Measurements from ENCODE around the gene CAMTA1. TPM values are rescaled to one million over a fixed set of nuclear protein-coding genes. Genes with fewer than 3 reads are reported as not detected.

Gene CAMTA1
- total and polyA plus RNA-seq, 9 of the 15 experiments (the other 6 are each of a cell fraction or from before 2014, with no cell fraction given), result 43.9 to 161 (median 65.9) TPM

DNA sequence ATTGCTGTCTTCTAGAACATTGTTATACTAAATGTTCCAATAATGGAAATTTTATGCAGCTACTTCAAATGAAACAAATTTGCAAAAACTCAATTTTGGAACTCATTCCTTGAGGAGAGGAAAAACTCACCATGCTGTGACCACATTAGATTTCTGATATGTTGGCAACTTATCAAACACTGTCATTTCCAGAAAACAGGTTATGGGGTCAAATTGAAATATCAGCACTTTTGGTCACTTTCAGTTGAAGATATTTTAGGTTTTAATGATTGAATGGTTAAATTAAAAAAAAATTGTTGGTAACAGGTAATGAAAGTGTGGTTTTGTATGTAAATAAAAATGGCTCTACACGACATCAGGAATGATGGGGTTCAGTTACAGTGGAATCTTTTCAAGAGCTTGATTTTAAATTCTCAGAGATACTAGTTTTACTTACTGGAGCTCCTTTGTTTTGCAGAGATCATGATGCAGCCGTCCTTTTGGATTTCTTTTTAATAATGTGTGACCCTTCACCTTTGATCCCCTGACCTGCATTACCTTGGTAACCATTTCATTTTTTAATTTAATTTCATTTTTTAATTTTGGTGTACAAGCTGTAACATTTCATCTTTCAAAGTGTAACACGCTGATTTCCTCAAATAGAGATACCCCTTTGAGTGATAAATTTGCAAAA, 86.2 kb downstream of the CAMTA1 start:
- no peak for FAIRE-seq

More for the DNA sequence above, 86.2 kb downstream of the CAMTA1 start:
- Histone ChIP-seq H2AFZ (ENCODE audit: low read depth, low read length) (no peak overlapping the region), H3K9ac (ENCODE audit: insufficient read depth in 1 of 2, low read depth in 2 of 2, low read length in 2 of 2) (no peak overlapping the region), H3K4me1 (replicated peaks in 1 of 2; ENCODE audit: control insufficient read depth in 2 of 2, insufficient read depth in 2 of 2, low read length in 2 of 2) (peaks cover 0 to 9% of the 10 kb centered on the region in 2 experiments; a peak in 1 of 5 replicates), H3K4me2 (ENCODE audit: insufficient read depth, low read length) (no peak overlapping the region), H3K9me1 (ENCODE audit: control insufficient read depth, insufficient read depth, low read length) (no peaks in the 10 kb centered on the region), H3K27me3 (ENCODE audit: control insufficient read depth in 2 of 2, insufficient read depth in 2 of 2, low read length in 2 of 2) (no peaks in the 10 kb centered on the region), H3K4me3 (no peak overlapping the region), H3K9me3 (replicated peaks; ENCODE audit: control insufficient read depth, insufficient read depth, low read depth, low read length) (no peaks in the 10 kb centered on the region), H3K27ac (ENCODE audit: extremely low read depth, low read depth, low read length) (no peak overlapping the region), H3K36me3 (ENCODE audit: control insufficient read depth, insufficient read depth, low read length) (peaks cover 6% of the 10 kb centered on the region; the same call in 1 of the 3 replicates), H4K20me1 (replicated peaks; ENCODE audit: control insufficient read depth, insufficient read depth, low read length) (no peaks in the 10 kb centered on the region), H3K79me2 (ENCODE audit: control insufficient read depth, insufficient read depth, low read length) (no peaks in the 10 kb centered on the region)
- intact Hi-C loops (cut with micrococcal nuclease), result no loop called here
- ATAC-seq, result no peak
- ChIA-PET POLR2A (interaction anchor here (0.7 to 1.8 kb wide), 2 partner anchors 24 to 1918 kb away, joined by 3 to 5 read pairs; no protein-coding TSS in a partner anchor), CTCF (ENCODE audit: low intra/inter-chr PET ratio) (no interaction called here)
- no TSS peak for BruUV-seq (replicated peaks)
- in situ Hi-C loops (cut with MboI), result no loop called here
- TF ChIP-seq, protein P1, sequence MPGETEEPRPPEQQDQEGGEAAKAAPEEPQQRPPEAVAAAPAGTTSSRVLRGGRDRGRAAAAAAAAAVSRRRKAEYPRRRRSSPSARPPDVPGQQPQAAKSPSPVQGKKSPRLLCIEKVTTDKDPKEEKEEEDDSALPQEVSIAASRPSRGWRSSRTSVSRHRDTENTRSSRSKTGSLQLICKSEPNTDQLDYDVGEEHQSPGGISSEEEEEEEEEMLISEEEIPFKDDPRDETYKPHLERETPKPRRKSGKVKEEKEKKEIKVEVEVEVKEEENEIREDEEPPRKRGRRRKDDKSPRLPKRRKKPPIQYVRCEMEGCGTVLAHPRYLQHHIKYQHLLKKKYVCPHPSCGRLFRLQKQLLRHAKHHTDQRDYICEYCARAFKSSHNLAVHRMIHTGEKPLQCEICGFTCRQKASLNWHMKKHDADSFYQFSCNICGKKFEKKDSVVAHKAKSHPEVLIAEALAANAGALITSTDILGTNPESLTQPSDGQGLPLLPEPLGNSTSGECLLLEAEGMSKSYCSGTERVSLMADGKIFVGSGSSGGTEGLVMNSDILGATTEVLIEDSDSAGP (CRISPR knock-in tag; IDR thresholded peaks at IDR 0.05), result no peak
- TF ChIP-seq ZNF23 (CRISPR knock-in tag; IDR thresholded peaks at IDR 0.05) (no peak), ELF2 (CRISPR knock-in tag; IDR thresholded peaks at IDR 0.05) (peak; percentile 42; the same call in 1 of the 2 replicates), MAFF (IDR thresholded peaks at IDR 0.05; ENCODE audit: low read length) (peak; percentile 34; the same call in 1 of the 2 replicates), MAFK (IDR thresholded peaks at IDR 0.05; ENCODE audit: low read length) (peak; percentile 17; the same call in 1 of the 2 replicates), NR2C2 (CRISPR knock-in tag; IDR thresholded peaks at IDR 0.05) (no peak), NR2C2 (tag; IDR thresholded peaks at IDR 0.05) (peak; percentile 81), NR2C1 (IDR thresholded peaks at IDR 0.05) (peak; percentile 78), NR2C1 (tag; IDR thresholded peaks at IDR 0.05) (peak; percentile 76), MAFG (tag; conservative IDR thresholded peaks at IDR 0.05) (peak; percentile 55), NRF1 (conservative IDR thresholded peaks at IDR 0.05 in 1 of 2, IDR thresholded peaks at IDR 0.05 in 1 of 2) (no peak), ZNF316 (IDR thresholded peaks at IDR 0.05) (peak; percentile 82), C11orf30 (IDR thresholded peaks at IDR 0.05; ENCODE audit: low read depth) (peak; percentile 68), ZNF347 (CRISPR knock-in tag; IDR thresholded peaks at IDR 0.05; ENCODE audit: low read depth) (no peak)
- 59% methylated on average over 3 of the region's 3 CpGs for WGBS (ENCODE audit: insufficient coverage, low coverage, missing lambda C conversion rate)
- DNase-seq (ENCODE audit: extremely low read depth in 1 of 4, low spot score in 3 of 4), result no peak
